ENCODE results near the gene ADAMTS2. TPM values are rescaled to one million over a fixed set of nuclear protein-coding genes. Genes with fewer than 3 reads are reported as not detected.

ADAMTS2 gene
- total and polyA plus RNA-seq, 2 of the 8 experiments (the other 6 are each of a cell fraction or from before 2014, with no cell fraction given) = 6.6 to 7.3 TPM

- no peak overlapping the region for H3K4ac ChIP-seq (replicated peaks; ENCODE audit: insufficient read length, low read depth, low read length)
- H3K27ac ChIP-seq (ENCODE audit: low read depth, low read length) = no peak overlapping the region
- peaks cover 76 to 84% of the 10 kb centered on the region in 2 experiments for H3K9me3 ChIP-seq (ENCODE audit: insufficient read depth in 2 of 2, low read depth in 1 of 2, low read length in 1 of 2)
Observed at GRCh38 chr5:179080724-179081123, 264.5 kb downstream of the ADAMTS2 start.

More at GRCh38 chr5:179080724-179081123, 264.5 kb downstream of the ADAMTS2 start:
- Histone ChIP-seq H4K91ac (replicated peaks; ENCODE audit: insufficient read length, low read length) (no peak overlapping the region), H2AK5ac (ENCODE audit: low read depth, low read length) (no peak overlapping the region), H2BK12ac (ENCODE audit: low read depth, low read length) (no peak overlapping the region), H2AFZ (ENCODE audit: low read length) (no peak overlapping the region), H3K4me2 (ENCODE audit: insufficient read depth in 1 of 2, low read depth in 2 of 2, low read length in 2 of 2) (no peak overlapping the region), H3K4me3 (ENCODE audit: extremely low read depth in 1 of 4, insufficient read depth in 2 of 4, low read depth in 3 of 4, low read length in 4 of 4) (no peak overlapping the region), H3K79me2 (ENCODE audit: control insufficient read depth in 1 of 2, insufficient read depth in 2 of 2, low read length in 2 of 2) (no peaks in the 10 kb centered on the region), H2BK5ac (ENCODE audit: low read depth, low read length) (no peak overlapping the region), H4K20me1 (replicated peaks in 1 of 2; ENCODE audit: control insufficient read depth in 1 of 2, insufficient read depth in 2 of 2, low read length in 2 of 2) (no peaks in the 10 kb centered on the region), H3K18ac (ENCODE audit: extremely low read depth, low read length) (no peak overlapping the region), H3K9ac (replicated peaks in 1 of 4; ENCODE audit: extremely low read depth in 1 of 4, low read depth in 3 of 4, low read length in 3 of 4) (no peak overlapping the region), H3K56ac (replicated peaks; ENCODE audit: insufficient read length, low read depth, low read length) (no peak overlapping the region), H2BK120ac (replicated peaks; ENCODE audit: low read depth, low read length) (no peak overlapping the region), H3K36me3 (ENCODE audit: control insufficient read depth in 2 of 4, insufficient read depth in 4 of 4, low read length in 3 of 4) (peaks cover 0 to 33% (median 10%) of the 10 kb centered on the region in 4 experiments; a peak in 4 of 8 replicates), H2BK20ac (ENCODE audit: low read length) (no peak overlapping the region), H3K79me1 (ENCODE audit: low read depth, low read length) (no peaks in the 10 kb centered on the region), H3K23me2 (ENCODE audit: low read depth, low read length) (no peaks in the 10 kb centered on the region), H4K5ac (ENCODE audit: insufficient read length, low read depth, low read length) (no peak overlapping the region), H3K4me1 (replicated peaks in 1 of 4; ENCODE audit: control insufficient read depth in 3 of 4, insufficient read depth in 4 of 4, low read length in 3 of 4) (no peaks in the 10 kb centered on the region), H3K23ac (ENCODE audit: insufficient read length) (no peak overlapping the region), H2BK15ac (ENCODE audit: low read length) (no peak overlapping the region), H3K27me3 (replicated peaks in 1 of 4; ENCODE audit: control insufficient read depth in 3 of 4, extremely low read depth in 1 of 4, insufficient read depth in 3 of 4, low read length in 3 of 4) (no peaks in the 10 kb centered on the region), H3K14ac (ENCODE audit: insufficient read length) (no peak overlapping the region), H4K8ac (ENCODE audit: extremely low read depth, insufficient read depth, low read length) (no peak overlapping the region)
- POLR2A ChIA-PET (ENCODE audit: partially characterized antibody) = no interaction called here
- CTCF ChIA-PET (ENCODE audit: partially characterized antibody) = interaction anchor here (0.6 kb wide), 1 partner anchor 1560 kb away, joined by 3 read pairs; no protein-coding TSS in a partner anchor
- WGBS, 2 experiments (ENCODE audit: extremely low coverage in 1 of 2, insufficient coverage in 1 of 2, insufficient read length in 1 of 2, insufficient replicate concordance in 2 of 2, low coverage in 1 of 2, low lambda C conversion rate in 2 of 2, missing lambda C conversion rate in 1 of 2) = 76% methylated on average over 4 of the region's 4 CpGs; no CpG with 5 or more reads in 1 of the 2 experiments
- TF ChIP-seq HDAC2 (IDR thresholded peaks at IDR 0.05; ENCODE audit: borderline replicate concordance in 1 of 2, low read depth in 2 of 2, low read length in 2 of 2) (no peak), POLR2AphosphoS5 (IDR thresholded peaks at IDR 0.05; ENCODE audit: low read depth, low read length) (no peak), YY1 (IDR thresholded peaks at IDR 0.05; ENCODE audit: low read depth, low read length) (no peak), TBP (IDR thresholded peaks at IDR 0.05; ENCODE audit: low read depth, low read length) (no peak), E2F6 (IDR thresholded peaks at IDR 0.05) (no peak), SAP30 (IDR thresholded peaks at IDR 0.05; ENCODE audit: insufficient read depth, insufficient replicate concordance, low read length) (no peak), EZH2 (IDR thresholded peaks at IDR 0.05; ENCODE audit: low read depth, low read length, severe bottlenecking) (no peak)
- DNase-seq (ENCODE audit: low read depth in 1 of 2, low spot score in 2 of 2) (no peak), FAIRE-seq (no peak)
